ENCODE data around the gene LITAF.

DNA sequence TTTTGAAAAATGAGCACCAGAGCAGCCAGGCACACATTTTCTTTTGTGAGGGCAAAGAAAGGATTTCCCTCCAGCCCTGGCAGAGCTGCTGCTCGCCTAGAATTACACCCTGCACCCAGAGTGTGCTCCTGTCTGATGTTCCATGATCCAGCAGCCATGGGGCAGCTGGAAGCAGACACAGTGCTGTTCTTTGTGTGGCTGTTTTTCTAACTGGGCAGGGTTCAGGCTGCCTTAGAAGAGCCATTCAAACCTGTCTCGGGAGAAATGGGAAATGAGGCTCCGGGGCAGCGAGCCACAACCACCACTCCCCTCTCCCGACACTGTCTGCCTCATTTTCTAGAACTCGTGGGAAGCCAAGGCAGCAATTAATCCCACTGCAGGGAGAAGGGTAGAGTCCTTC, 28.9 kb downstream of the LITAF start:
- TF ChIP-seq CTCF (optimal IDR thresholded peaks at IDR 0.05 in 1 of 3, IDR thresholded peaks at IDR 0.05 in 1 of 3, conservative IDR thresholded peaks at IDR 0.05 in 1 of 3; ENCODE audit: extremely low read depth in 1 of 3, insufficient read depth in 2 of 3, low read length in 3 of 3) (no peak), EZH2 (IDR thresholded peaks at IDR 0.05; ENCODE audit: low read length) (no peak)

Measured in keratinocyte (primary cell).